Skeletal muscle cell (primary cell): ENCODE measurements around the gene TAS2R19.
"Not testable (repeated sequence)": the region's sequence is repeated elsewhere in the genome, so short reads cannot be mapped to it uniquely, and the experiment has no call there.

Source experiments
- DNase-seq: peaks from one replicate; pipeline ENCODE4 v3.0.0-alpha.2; 2010; ENCODE audit warnings: low read depth
- H3K4me3 ChIP-seq: 2 replicates; pipeline ENCODE4 v1.5.1; 2011; ENCODE audit warnings: low read depth, mild to moderate bottlenecking, control low read depth, low read length, moderate library complexity

TAS2R19 gene

GRCh38 chr12:11022520-11022919 lies at the start of gene TAS2R19:
TSS of gene TAS2R19 (minus strand) at chr12:11022620. CDS start at chr12:11022571, 49 bp downstream.
- no peak for DNase-seq
- H3K4me3 ChIP-seq = no peak within 1 kb of the TSS

GRCh38 chr12:11071414-11071813 lies 49.0 kb upstream of the TAS2R19 start:
- no peak for DNase-seq
- no peak overlapping the region for H3K4me3 ChIP-seq

- H3K4me3 ChIP-seq = no peak overlapping the region
- no peak for DNase-seq
These were observed 48.6 kb upstream of the TAS2R19 start for GRCh38 chr12:11070999-11071398.

- H3K4me3 ChIP-seq = no peak overlapping the region
- no peak for DNase-seq
These were observed 47.5 kb upstream of the TAS2R19 start for GRCh38 chr12:11069854-11070365.

GRCh38 chr12:11067514-11067913 lies 45.1 kb upstream of the TAS2R19 start:
- no peak for DNase-seq
- no peak overlapping the region for H3K4me3 ChIP-seq

- not testable (repeated sequence) for H3K4me3 ChIP-seq, DNase-seq
These were observed 39.8 kb upstream of the TAS2R19 start, which contains the start of gene TAS2R46 for GRCh38 chr12:11062194-11062593. TSS of gene TAS2R46 (minus strand) at chr12:11062294. CDS start at chr12:11062294, 0 bp downstream.

- DNase-seq = no peak
- no peak overlapping the region for H3K4me3 ChIP-seq
These were observed 37.4 kb upstream of the TAS2R19 start for GRCh38 chr12:11059784-11060183.

GRCh38 chr12:11059041-11059440 lies 36.6 kb upstream of the TAS2R19 start:
- DNase-seq = no peak
- H3K4me3 ChIP-seq = no peak overlapping the region

GRCh38 chr12:11055306-11055705 lies 32.9 kb upstream of the TAS2R19 start:
- DNase-seq = no peak

GRCh38 chr12:11049806-11050531 lies 27.5 kb upstream of the TAS2R19 start:
- DNase-seq = not testable (repeated sequence)

More at GRCh38 chr12:11055306-11055705, 32.9 kb upstream of the TAS2R19 start:
- H3K4me3 ChIP-seq = no peak overlapping the region

GRCh38 chr12:11041366-11041765 lies 18.9 kb upstream of the TAS2R19 start:
- not testable (repeated sequence) for H3K4me3 ChIP-seq

More at GRCh38 chr12:11049806-11050531, 27.5 kb upstream of the TAS2R19 start:
- not testable (repeated sequence) for H3K4me3 ChIP-seq

GRCh38 chr12:11040162-11040561 lies 17.7 kb upstream of the TAS2R19 start:
- no peak for DNase-seq

More at GRCh38 chr12:11041366-11041765, 18.9 kb upstream of the TAS2R19 start:
- DNase-seq = not testable (repeated sequence)

GRCh38 chr12:11039171-11039570 lies 16.8 kb upstream of the TAS2R19 start:
- no peak for DNase-seq
- H3K4me3 ChIP-seq = no peak overlapping the region

More at GRCh38 chr12:11040162-11040561, 17.7 kb upstream of the TAS2R19 start:
- no peak overlapping the region for H3K4me3 ChIP-seq

GRCh38 chr12:11033959-11034358 lies 11.5 kb upstream of the TAS2R19 start:
- not testable (repeated sequence) for H3K4me3 ChIP-seq, DNase-seq

- DNase-seq = no peak
- H3K4me3 ChIP-seq = no peak within 1 kb of the TSS
These were observed 8.9 kb upstream of the TAS2R19 start, which contains the start of gene TAS2R31 for GRCh38 chr12:11031307-11031706. TSS of gene TAS2R31 (minus strand) at chr12:11031407. CDS start at chr12:11031335, 72 bp downstream.

- no peak overlapping the region for H3K4me3 ChIP-seq
- no peak for DNase-seq
These were observed 3.7 kb upstream of the TAS2R19 start for GRCh38 chr12:11026118-11026517.

- no peak overlapping the region for H3K4me3 ChIP-seq
- no peak for DNase-seq
These were observed 967 bp upstream of the TAS2R19 start for GRCh38 chr12:11023387-11023786.

- H3K4me3 ChIP-seq = no peak overlapping the region
- DNase-seq = no peak
These were observed 5.5 kb downstream of the TAS2R19 start for GRCh38 chr12:11016937-11017336.

- DNase-seq = no peak
- H3K4me3 ChIP-seq = no peak overlapping the region
These were observed 6.5 kb downstream of the TAS2R19 start for GRCh38 chr12:11015775-11016430.

- peak; percentile 21 for DNase-seq
- no peak overlapping the region for H3K4me3 ChIP-seq
These were observed 8.2 kb downstream of the TAS2R19 start for GRCh38 chr12:11014234-11014633.
